ENCODE measurements around the gene ZNF398. TPM values are rescaled to one million over a fixed set of nuclear protein-coding genes. Genes with fewer than 3 reads are reported as not detected.
A peak's percentile ranks its signal among the peaks of the same experiment; 100 is the strongest.

ZNF398 gene
- total RNA-seq (2016; rRNA removed; fragmentation: Illumina TruSeq; extraction: Trizol) (8.9 and 10.4 TPM in 2 replicates), polyA plus RNA-seq (2011; rRNA removed) (3.0 and 3.4 TPM in 2 replicates), polyA minus RNA-seq (2011; rRNA and poly(A)+ RNA removed; ENCODE audit: low replicate concordance) (23.8 and 53.0 TPM in 2 replicates), Bru-seq, nascent RNA (percentile 62 among the genes with signal in this experiment), BruChase-seq, experiment 1, labeled RNA remaining after a 6-hour chase (percentile 59 among the genes with signal in this experiment), BruChase-seq, experiment 2, labeled RNA remaining after a 2-hour chase (percentile 63 among the genes with signal in this experiment)
- total RNA-seq (2016; cell fraction: cytosol; rRNA removed; fragmentation: Illumina TruSeq; extraction: Trizol; ENCODE audit: low read depth), result 14.2 and 15.4 TPM in 2 replicates
- 8.5 and 9.2 TPM in 2 replicates for total RNA-seq (2016; cell fraction: insoluble cytoplasmic fraction; rRNA removed; fragmentation: Illumina TruSeq; extraction: Trizol)
- total RNA-seq (2016; cell fraction: membrane; rRNA removed; fragmentation: Illumina TruSeq; extraction: Trizol), result 6.4 and 7.2 TPM in 2 replicates
- total RNA-seq (2016; cell fraction: nucleus; rRNA removed; fragmentation: Illumina TruSeq; extraction: Trizol), result 10.8 and 11.7 TPM in 2 replicates
- polyA plus RNA-seq (2011; cell fraction: cytosol; rRNA removed), result 1.4 and 1.9 TPM in 2 replicates
- 5.8 and 7.1 TPM in 2 replicates for polyA plus RNA-seq (2011; cell fraction: nucleus; rRNA removed)
- polyA plus RNA-seq (2012), result 3.2 and 3.4 TPM in 2 replicates
- polyA plus RNA-seq (2016; cell fraction: cytosol; fragmentation: Illumina TruSeq; extraction: Trizol; ENCODE audit: low read depth), result 0.38 and 0.57 TPM in 2 replicates
- 5.1 and 6.1 TPM in 2 replicates for polyA plus RNA-seq (2016; cell fraction: insoluble cytoplasmic fraction; fragmentation: Illumina TruSeq; extraction: Trizol; ENCODE audit: low read depth)
- polyA plus RNA-seq (2016; cell fraction: membrane; fragmentation: Illumina TruSeq; extraction: Trizol; ENCODE audit: low read depth), result 1.7 and 1.9 TPM in 2 replicates
- polyA plus RNA-seq (2016; cell fraction: nucleus; fragmentation: Illumina TruSeq; extraction: Trizol; ENCODE audit: insufficient read depth, low read depth), result 7.1 and 7.4 TPM in 2 replicates
- polyA minus RNA-seq (2011; cell fraction: cytosol; rRNA and poly(A)+ RNA removed), result 4.0 and 5.1 TPM in 2 replicates
- 17.5 and 21.4 TPM in 2 replicates for polyA minus RNA-seq (2011; cell fraction: nucleus; rRNA and poly(A)+ RNA removed)
- long read RNA-seq, experiment 1, full-length matches to known transcripts, result 3 of 6 reads
- long read RNA-seq, experiment 1, partial matches to known transcripts, result 0 of 6 reads
- long read RNA-seq, experiment 1, other reads (novel, unspliced or antisense), result 3 of 6 reads
- long read RNA-seq, experiment 2, full-length matches to known transcripts, result 6 of 23 reads
- long read RNA-seq, experiment 2, partial matches to known transcripts, result 0 of 23 reads
- long read RNA-seq, experiment 2, other reads (novel, unspliced or antisense), result 17 of 23 reads

DNA sequence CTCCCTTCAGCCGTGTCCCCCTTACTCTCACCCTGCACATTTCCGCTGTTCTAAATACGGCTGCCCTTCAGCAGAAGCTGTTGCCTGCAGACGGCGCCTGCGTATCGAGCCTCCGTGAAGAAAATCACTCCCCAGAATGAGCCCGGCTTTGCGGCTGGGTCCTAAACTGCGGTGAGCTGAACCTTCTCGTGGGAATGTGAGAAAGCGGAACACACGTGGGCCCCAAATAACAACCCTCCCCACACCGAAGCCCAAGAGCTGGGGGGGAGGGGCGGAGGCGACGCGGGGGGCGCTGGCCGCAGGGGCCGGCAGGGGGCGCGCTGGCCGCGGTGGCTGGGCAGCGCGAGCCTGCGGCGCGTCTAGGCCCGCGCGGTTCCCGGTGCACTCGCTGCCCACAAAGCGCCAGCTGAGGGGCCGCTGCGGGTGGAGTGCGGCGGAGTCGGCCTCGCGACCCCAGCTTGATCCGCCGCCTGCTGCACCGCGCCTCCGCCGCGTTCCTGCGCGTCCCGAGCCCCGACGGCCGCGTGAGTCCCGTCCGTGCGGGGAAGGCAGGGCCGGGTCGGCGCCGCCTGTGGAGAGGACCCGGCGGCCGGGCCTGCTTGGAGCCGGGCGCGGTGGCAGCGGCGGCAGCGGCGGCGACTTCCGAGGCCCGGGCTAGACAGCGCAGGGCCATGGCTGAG is at the start of gene ZNF398:
Gene ZNF398 (plus strand): TSS at position 382 of the 680 bp plus-strand sequence. CDS start 290 bp downstream, at position 672.
- in situ Hi-C loops (cut with HindIII; ENCODE audit: extremely low pct_ligation_motif_present, low pct_unique_long_range_greater_than_20kb), result no loop called here
- H3K27me3 ChIP-seq (ENCODE audit: control insufficient read depth in 1 of 2, insufficient read depth in 2 of 2, low read length in 2 of 2), result no peaks in the 10 kb centered on the region; a peak in 1 of 5 replicates
- under 1% methylated on average over 25 of the region's 79 CpGs for WGBS (ENCODE audit: low lambda C conversion rate)
- peaks cover 25% of the 10 kb centered on the region for H3K79me2 ChIP-seq (ENCODE audit: insufficient read depth, low read length)
- peaks cover 28% of the 10 kb centered on the region; the same call in 1 of the 2 replicates for H3K4me1 ChIP-seq (ENCODE audit: insufficient read depth, low read length)
- ChIA-PET POLR2A (interaction anchor here (1.0 to 3.3 kb wide), 7 partner anchors 11 to 115 kb away, joined by 3 to 42 read pairs (median 4); partner anchors contain the start of genes ZNF282, ZNF425 and ZNF783), CTCF (ENCODE audit: low intra/inter-chr PET ratio, low total read pairs) (interaction anchor here (0.8 to 2.9 kb wide), 4 partner anchors 20 to 81 kb away, joined by 4 to 26 read pairs (median 4); partner anchors contain the start of genes ZNF282, ZNF425 and ZNF786)
- intact Hi-C loops (cut with micrococcal nuclease; ENCODE audit: unreplicated experiment), result loop anchor here (1.0 kb wide), 1 partner anchor 43 kb away; no protein-coding TSS in a partner anchor
- H2AFZ ChIP-seq (ENCODE audit: low read length), result peak within 1 kb of the TSS; percentile 92
- BruUV-seq (replicated peaks), result no TSS peak
- H3K9me3 ChIP-seq (ENCODE audit: low read length), result no peaks in the 10 kb centered on the region
- FAIRE-seq (no peak), DNase-seq (ENCODE audit: low spot score) (peak; percentile 45), ATAC-seq (peak; percentile 83)
- H3K4me2 ChIP-seq (ENCODE audit: low read depth, low read length), result peak within 1 kb of the TSS; percentile 77
- peak within 1 kb of the TSS; percentile 89 for H3K27ac ChIP-seq (ENCODE audit: extremely low read length, insufficient read depth, low read length)
- H3K36me3 ChIP-seq (replicated peaks in 1 of 2; ENCODE audit: control insufficient read depth in 1 of 2, insufficient read depth in 2 of 2, low read length in 2 of 2), result 0 out of 5 replicates have a peak, but pooled peaks cover 0 to 2% of the 10 kb centered on the region in 2 experiments
- no peaks in the 10 kb centered on the region for H4K20me1 ChIP-seq (ENCODE audit: insufficient read depth, low read length)
- peak within 1 kb of the TSS; percentile 94 for H3K9ac ChIP-seq (ENCODE audit: insufficient read depth, low read depth, low read length)
- peak within 1 kb of the TSS; percentile 87 to 97 (median 93) for H3K4me3 ChIP-seq (replicated peaks in 1 of 3; ENCODE audit: insufficient read depth in 1 of 3, low read depth in 2 of 3, low read length in 3 of 3)
- TF ChIP-seq ZNF557 (CRISPR knock-in tag; IDR thresholded peaks at IDR 0.05) (no peak), ATF1 (CRISPR knock-in tag; IDR thresholded peaks at IDR 0.05) (no peak), ZNF652 (CRISPR knock-in tag; IDR thresholded peaks at IDR 0.05; ENCODE audit: borderline replicate concordance, low read depth) (no peak), SP2 (CRISPR knock-in tag; IDR thresholded peaks at IDR 0.05) (no peak), BRCA1 (CRISPR knock-in tag; IDR thresholded peaks at IDR 0.05) (peak; percentile 61; the same call in 1 of the 2 replicates), GTF2F1 (IDR thresholded peaks at IDR 0.05; ENCODE audit: low read length) (no peak), ZNF891 (CRISPR knock-in tag; IDR thresholded peaks at IDR 0.05) (no peak), HCFC1 (IDR thresholded peaks at IDR 0.05; ENCODE audit: low read depth, low read length) (0 out of 2 replicates have a peak, but pooled peaks have one; percentile 27), ARID5B (CRISPR knock-in tag; IDR thresholded peaks at IDR 0.05) (0 out of 2 replicates have a peak, but pooled peaks have one; percentile 7), EHMT2 (IDR thresholded peaks at IDR 0.05; ENCODE audit: borderline replicate concordance, low read depth, low read length) (no peak), ERF (CRISPR knock-in tag; IDR thresholded peaks at IDR 0.05) (no peak), ZNF256 (CRISPR knock-in tag; conservative IDR thresholded peaks at IDR 0.05) (no peak)
- TF ChIP-seq, protein P1, sequence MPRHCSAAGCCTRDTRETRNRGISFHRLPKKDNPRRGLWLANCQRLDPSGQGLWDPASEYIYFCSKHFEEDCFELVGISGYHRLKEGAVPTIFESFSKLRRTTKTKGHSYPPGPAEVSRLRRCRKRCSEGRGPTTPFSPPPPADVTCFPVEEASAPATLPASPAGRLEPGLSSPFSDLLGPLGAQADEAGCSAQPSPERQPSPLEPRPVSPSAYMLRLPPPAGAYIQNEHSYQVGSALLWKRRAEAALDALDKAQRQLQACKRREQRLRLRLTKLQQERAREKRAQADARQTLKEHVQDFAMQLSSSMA (CRISPR knock-in tag; IDR thresholded peaks at IDR 0.05), result no peak
